Choroid plexus epithelial cell (primary cell): Measurements from ENCODE around the gene TM9SF3.
A peak's percentile ranks its signal among the peaks of the same experiment; 100 is the strongest.

ENCODE experiments used
- DNase-seq: peaks from one replicate; pipeline ENCODE4 v3.0.0-alpha.2; 2010; ENCODE audit warnings: low read depth
- H3K4me3 ChIP-seq: 2 replicates; pipeline ENCODE4 v1.5.1; 2011; ENCODE audit warnings: low read depth, mild to moderate bottlenecking, control low read depth, low read length, moderate library complexity
- TF ChIP-seq, protein P1 (sequence below): conservative IDR thresholded peaks from 2 replicates; pipeline ENCODE4 v1.5.1; 2011; ENCODE audit warnings: low read depth, mild to moderate bottlenecking, control low read depth, inconsistent platforms, low read length, moderate library complexity

TM9SF3 gene

DNA sequence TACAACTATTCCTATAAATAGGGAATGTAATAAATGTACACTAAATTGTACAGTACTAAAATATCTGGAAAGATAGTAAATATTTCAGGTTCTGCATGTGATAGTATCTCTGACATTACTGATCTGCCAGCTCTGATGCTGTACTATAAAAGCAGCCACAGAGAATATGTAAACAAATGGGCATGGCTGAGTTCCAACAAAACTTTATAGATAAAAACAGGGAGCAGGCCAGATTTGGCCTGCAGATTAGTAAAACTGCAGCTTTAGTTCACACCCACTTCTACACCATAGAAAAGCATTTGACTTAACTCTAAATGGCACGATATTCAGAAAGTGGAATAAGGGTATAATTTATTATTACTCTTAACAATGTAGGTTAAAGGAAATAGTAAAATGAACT lies 54.3 kb downstream of the TM9SF3 start:
- no peak overlapping the region for H3K4me3 ChIP-seq
- TF ChIP-seq, protein P1, sequence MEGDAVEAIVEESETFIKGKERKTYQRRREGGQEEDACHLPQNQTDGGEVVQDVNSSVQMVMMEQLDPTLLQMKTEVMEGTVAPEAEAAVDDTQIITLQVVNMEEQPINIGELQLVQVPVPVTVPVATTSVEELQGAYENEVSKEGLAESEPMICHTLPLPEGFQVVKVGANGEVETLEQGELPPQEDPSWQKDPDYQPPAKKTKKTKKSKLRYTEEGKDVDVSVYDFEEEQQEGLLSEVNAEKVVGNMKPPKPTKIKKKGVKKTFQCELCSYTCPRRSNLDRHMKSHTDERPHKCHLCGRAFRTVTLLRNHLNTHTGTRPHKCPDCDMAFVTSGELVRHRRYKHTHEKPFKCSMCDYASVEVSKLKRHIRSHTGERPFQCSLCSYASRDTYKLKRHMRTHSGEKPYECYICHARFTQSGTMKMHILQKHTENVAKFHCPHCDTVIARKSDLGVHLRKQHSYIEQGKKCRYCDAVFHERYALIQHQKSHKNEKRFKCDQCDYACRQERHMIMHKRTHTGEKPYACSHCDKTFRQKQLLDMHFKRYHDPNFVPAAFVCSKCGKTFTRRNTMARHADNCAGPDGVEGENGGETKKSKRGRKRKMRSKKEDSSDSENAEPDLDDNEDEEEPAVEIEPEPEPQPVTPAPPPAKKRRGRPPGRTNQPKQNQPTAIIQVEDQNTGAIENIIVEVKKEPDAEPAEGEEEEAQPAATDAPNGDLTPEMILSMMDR: no peak
- peak; percentile 48 for DNase-seq

DNA sequence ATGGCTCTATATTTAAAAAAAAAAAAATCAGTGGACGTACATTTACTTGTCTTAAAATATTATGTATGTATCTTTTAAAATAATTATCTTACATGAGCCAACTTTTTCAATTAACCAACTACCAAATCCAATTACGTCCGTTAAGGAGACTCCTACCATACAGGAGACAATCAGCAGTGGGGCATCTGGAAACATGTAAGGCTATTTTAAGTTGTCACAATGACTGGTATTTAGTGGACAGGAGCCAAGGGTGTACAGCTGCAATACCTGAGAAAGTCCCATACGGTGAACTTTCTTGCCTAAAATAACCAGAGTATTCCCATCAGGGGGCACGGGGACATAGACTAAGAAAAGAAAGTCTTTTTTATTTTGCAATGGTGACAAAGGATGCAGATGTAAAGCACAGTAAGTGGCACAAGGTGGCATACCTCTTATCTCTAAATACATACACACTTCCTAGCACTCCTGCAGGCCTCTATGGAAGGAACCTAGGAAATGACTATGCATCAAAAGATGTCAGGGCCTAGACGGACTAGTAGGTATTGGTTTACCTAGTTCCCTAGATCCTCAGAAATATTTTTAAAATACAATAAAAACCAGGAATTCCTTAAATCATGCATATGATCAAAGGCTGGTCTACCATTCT lies 57.1 kb downstream of the TM9SF3 start:
- TF ChIP-seq, protein P1: no peak
- no peak overlapping the region for H3K4me3 ChIP-seq
- DNase-seq: no peak

DNA sequence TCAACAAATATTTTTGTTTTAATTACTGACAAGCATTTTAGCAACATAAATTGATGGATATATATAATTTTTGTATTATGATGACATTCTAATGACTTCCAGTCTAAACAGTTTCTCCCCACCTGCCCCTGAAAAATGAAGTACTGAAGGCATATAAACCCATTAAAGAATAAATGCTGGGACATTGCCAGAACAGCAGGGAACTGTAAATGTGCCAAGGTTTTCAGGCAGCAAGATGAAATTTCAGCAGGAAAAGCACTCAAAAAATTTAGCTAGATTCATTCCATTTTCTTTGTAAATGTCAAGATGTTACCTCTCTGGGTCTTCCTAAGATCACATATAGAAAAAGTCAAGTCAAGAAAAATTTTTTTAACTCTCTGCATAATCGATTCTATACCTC lies 62.1 kb downstream of the TM9SF3 start:
- DNase-seq: peak; percentile 57
- TF ChIP-seq, protein P1: no peak
- no peak overlapping the region for H3K4me3 ChIP-seq

DNA sequence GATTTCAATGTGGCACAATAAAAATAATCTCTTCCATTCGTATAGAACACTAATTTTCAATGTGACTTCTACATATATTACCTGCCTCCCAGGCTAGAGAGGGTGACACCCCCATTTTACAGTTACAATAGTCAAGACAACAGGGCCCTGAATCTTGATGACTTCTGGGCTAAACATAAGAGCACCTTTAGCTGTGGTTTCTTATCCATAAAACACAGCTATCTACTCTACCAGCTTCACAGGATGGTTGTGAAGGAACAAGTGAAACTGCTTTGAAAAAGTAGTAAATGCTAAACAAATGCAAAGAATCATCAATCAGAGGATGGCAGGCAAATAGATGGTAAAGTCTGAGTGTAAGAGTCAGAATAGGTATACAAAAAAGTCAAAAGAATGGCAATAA lies 69.5 kb downstream of the TM9SF3 start:
- TF ChIP-seq, protein P1: no peak
- DNase-seq: no peak
- H3K4me3 ChIP-seq: no peak overlapping the region

DNA sequence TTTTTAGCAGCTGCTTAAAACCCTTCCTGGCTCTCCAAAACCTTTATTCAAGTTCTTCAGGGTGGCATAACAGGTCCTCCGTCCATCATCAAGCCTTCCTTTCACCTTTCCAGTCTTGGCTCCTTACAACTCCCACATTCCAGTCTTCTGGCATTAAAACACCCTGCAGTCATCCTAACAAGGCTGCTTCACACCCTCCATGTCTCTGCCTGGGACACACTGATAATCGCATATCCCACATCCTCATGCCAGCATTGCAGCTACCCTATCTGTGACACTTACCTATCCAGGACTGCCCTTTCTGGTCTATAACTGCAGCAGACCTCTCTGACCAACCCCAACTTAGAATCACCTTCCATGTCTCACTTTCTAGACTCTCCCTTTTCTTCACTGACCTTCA lies 70.5 kb downstream of the TM9SF3 start:
- no peak for DNase-seq
- no peak overlapping the region for H3K4me3 ChIP-seq
- TF ChIP-seq, protein P1: no peak

DNA sequence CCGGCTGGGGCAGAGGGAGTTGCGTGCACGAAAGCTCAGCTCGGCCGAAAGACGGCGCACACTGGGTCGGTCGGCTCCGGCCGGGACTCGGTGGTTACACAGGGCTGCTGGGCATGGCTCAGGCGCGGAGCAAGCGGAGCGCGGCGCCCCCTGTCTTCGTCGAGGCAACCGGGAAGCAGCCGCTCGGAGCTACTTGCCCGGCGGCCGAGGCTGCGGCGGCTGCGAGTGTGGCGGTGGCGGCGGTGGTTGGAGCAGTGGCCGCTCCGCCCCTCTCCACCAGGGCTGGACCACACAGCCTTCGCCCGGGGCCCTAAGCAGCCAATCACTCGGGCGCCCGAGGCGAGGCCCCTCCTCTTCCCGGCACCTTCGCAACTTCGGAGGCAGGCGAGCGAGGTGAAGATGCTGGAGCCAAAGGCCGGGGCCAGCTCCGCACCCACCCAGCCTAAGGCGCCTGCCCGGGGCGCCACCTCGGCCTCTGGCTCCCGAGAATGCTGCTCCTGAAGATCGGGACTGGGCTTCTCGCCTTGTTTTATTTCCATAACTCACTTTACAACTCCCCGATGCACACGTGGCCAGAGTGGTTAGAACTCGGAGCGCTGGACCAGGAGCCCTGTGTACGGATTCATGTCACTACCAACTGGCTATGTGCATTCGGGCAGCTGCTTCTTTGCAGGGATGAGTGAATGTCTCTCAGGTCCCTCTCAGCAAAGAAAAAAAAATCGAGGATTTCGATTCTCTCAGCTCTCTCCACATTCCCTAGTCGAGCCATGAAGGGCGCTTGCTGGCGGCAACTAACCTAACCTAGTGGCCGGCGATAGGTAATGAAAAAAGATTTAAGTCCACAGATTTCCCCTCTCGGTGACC lies 72.9 kb downstream of the TM9SF3 start, which contains the start of gene TLL2:
TSS of gene TLL2 (minus strand) at position 229 of the 864 bp plus-strand sequence. CDS start 241 bp downstream, outside the sequence.
- H3K4me3 ChIP-seq: peak within 1 kb of the TSS; percentile 55
- peak; percentile 89 for DNase-seq
- TF ChIP-seq, protein P1: peak; percentile 64

DNA sequence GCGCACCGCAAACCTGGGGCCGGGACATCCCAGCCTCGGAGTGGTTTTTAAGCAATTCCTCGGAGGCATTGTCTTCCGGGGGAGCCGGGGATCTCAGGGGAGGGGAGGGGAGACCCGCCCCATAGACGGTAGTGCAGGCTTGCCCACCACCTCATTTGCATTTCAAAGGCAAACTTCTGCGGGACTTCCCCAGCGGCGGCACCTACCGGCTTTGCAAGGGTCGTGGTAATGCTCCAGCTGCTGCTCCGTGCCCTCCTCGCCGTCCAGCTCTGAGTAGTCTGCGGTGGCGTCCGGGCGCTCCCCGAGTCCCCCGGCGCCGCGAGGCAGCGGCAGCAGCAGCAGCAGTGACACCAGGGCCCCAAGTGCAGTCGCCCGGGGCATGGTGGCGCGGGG lies 73.5 kb downstream of the TM9SF3 start:
- peak overlapping the region; percentile 55 for H3K4me3 ChIP-seq
- no peak for DNase-seq
- TF ChIP-seq, protein P1: no peak
